GM21825 (cell line): ENCODE results near the gene CYP4A11.
"Not testable (repeated sequence)": the region's sequence is repeated elsewhere in the genome, so short reads cannot be mapped to it uniquely, and the experiment has no call there.

ENCODE experiments used
- ATAC-seq: cut with Tn5 transposase; IDR thresholded peaks from one replicate; pipeline ENCODE4 v1.9.1; 2021; ENCODE audit warnings: mild to moderate bottlenecking, moderate library complexity; ENCODE audit not compliant: unreplicated experiment

CYP4A11 gene

GRCh38 chr1:46941135-46941694 lies at the start of gene CYP4A11:
CYP4A11 (minus strand) TSS chr1:46941476; CDS start chr1:46941433, 43 bp downstream.
- no peak for ATAC-seq

- not testable (repeated sequence) for ATAC-seq
Observed at GRCh38 chr1:46990541-46990940, 49.3 kb upstream of the CYP4A11 start.

- no peak for ATAC-seq
Observed at GRCh38 chr1:46983830-46984586, 42.7 kb upstream of the CYP4A11 start.

GRCh38 chr1:46983166-46983829 lies 42.0 kb upstream of the CYP4A11 start:
- ATAC-seq, result no peak

- ATAC-seq, result no peak
Observed at GRCh38 chr1:46969014-46969619, 27.8 kb upstream of the CYP4A11 start.

GRCh38 chr1:46962272-46962671 lies 21.0 kb upstream of the CYP4A11 start:
- ATAC-seq, result not testable (repeated sequence)

- no peak for ATAC-seq
Observed at GRCh38 chr1:46961066-46961758, 19.9 kb upstream of the CYP4A11 start.

GRCh38 chr1:46960250-46960649 lies 19.0 kb upstream of the CYP4A11 start:
- ATAC-seq, result no peak

- ATAC-seq, result not testable (repeated sequence)
Observed at GRCh38 chr1:46955116-46955515, 13.8 kb upstream of the CYP4A11 start.

GRCh38 chr1:46953847-46954246 lies 12.6 kb upstream of the CYP4A11 start:
- not testable (repeated sequence) for ATAC-seq

GRCh38 chr1:46949417-46949666 lies 8.1 kb upstream of the CYP4A11 start:
- ATAC-seq, result not testable (repeated sequence)

- ATAC-seq, result no peak
Observed at GRCh38 chr1:46948629-46949416, 7.5 kb upstream of the CYP4A11 start.

- ATAC-seq, result not testable (repeated sequence)
Observed at GRCh38 chr1:46947706-46948105, 6.4 kb upstream of the CYP4A11 start.

GRCh38 chr1:46942086-46942485 lies 810 bp upstream of the CYP4A11 start:
- ATAC-seq, result no peak

- no peak for ATAC-seq
Observed at GRCh38 chr1:46940307-46940706, 969 bp downstream of the CYP4A11 start.

GRCh38 chr1:46937270-46937669 lies 4.0 kb downstream of the CYP4A11 start:
- ATAC-seq, result no peak

- ATAC-seq, result no peak
Observed at GRCh38 chr1:46936788-46937187, 4.5 kb downstream of the CYP4A11 start.

- ATAC-seq, result not testable (repeated sequence)
Observed at GRCh38 chr1:46934852-46935251, 6.4 kb downstream of the CYP4A11 start.

GRCh38 chr1:46932020-46932419 lies 9.3 kb downstream of the CYP4A11 start:
- not testable (repeated sequence) for ATAC-seq

- ATAC-seq, result no peak
Observed at GRCh38 chr1:46931151-46931550, 10.1 kb downstream of the CYP4A11 start.
